Peyer's patch (tissue), 4 donors: ENCODE data around the gene SLC27A2. TPM values are rescaled to one million over a fixed set of nuclear protein-coding genes. Genes with fewer than 3 reads are reported as not detected.

Source experiments
- DNase-seq, 3 donors: peaks; one replicate each; pipeline ENCODE4 v3.0.0-alpha.2; 2017 to 2019
- H3K27ac ChIP-seq, 4 donors: fragments of 200-600 bp; sonication (generic); one replicate each; pipeline ENCODE4 v1.5.1; 2016 to 2019
- H3K27me3 ChIP-seq, 2 donors: fragments of 200-600 bp; sonication (generic); one replicate each; pipeline ENCODE4 v1.5.1; 2019
- H3K36me3 ChIP-seq, 3 donors: fragments of 200-600 bp; sonication (generic); one replicate each; pipeline ENCODE4 v1.5.1; 2016 to 2019
- H3K4me1 ChIP-seq, 4 donors: fragments of 200-600 bp; sonication (generic); one replicate each; pipeline ENCODE4 v1.5.1; 2016 to 2019
- H3K4me3 ChIP-seq, 4 donors: fragments of 200-600 bp; sonication (generic); 1 replicate in 3 of 4; 2 replicates in 1 of 4; pipeline ENCODE4 v1.5.1; 2016 to 2019; ENCODE audit warnings: mild to moderate bottlenecking in 1 of 4
- H3K9me3 ChIP-seq, 4 donors: fragments of 200-600 bp; sonication (generic); one replicate each; pipeline ENCODE4 v1.5.1; 2016 to 2019; ENCODE audit warnings: mild to moderate bottlenecking in 1 of 4
- CTCF ChIP-seq, 6 experiments: fragments of 450-650 bp in 4 of 6; fragments of 200-600 bp in 2 of 6; sonication (generic) in 1 of 6; IDR thresholded peaks; one replicate each; pipeline ENCODE4 v1.5.1; 2017 to 2019; ENCODE audit warnings: antibody characterized with exemption in 6 of 6, mild to moderate bottlenecking in 3 of 6, moderate library complexity in 1 of 6
- POLR2A ChIP-seq, 2 donors: fragments of 450-650 bp; IDR thresholded peaks; one replicate each; pipeline ENCODE4 v1.5.1; 2017; ENCODE audit warnings: antibody characterized with exemption in 2 of 2, mild to moderate bottlenecking in 2 of 2, moderate library complexity in 2 of 2
- total RNA-seq, 4 donors: library from RNA; depleted of rRNA; stranded (reverse); fragments of >200 nt; gene quantifications; one replicate each; pipeline ENCODE4 v1.1.0, GENCODE V29; 2016

SLC27A2 gene
- total RNA-seq, 4 donors from 2014 or later = 8.3 to 47.9 (median 32.3) TPM

- no peaks in the 10 kb centered on the region for H3K9me3 ChIP-seq
Measured at GRCh38 chr15:50233192-50233736, 51.3 kb downstream of the SLC27A2 start.

GRCh38 chr15:50234764-50235163 is 52.8 kb downstream of the SLC27A2 start:
- H3K4me1 ChIP-seq = no peaks in the 10 kb centered on the region
- no peak overlapping the region for H3K27ac ChIP-seq
- no peak overlapping the region for H3K4me3 ChIP-seq
- H3K27me3 ChIP-seq = no peaks in the 10 kb centered on the region
- H3K9me3 ChIP-seq = no peaks in the 10 kb centered on the region
- TF ChIP-seq CTCF (IDR thresholded peaks at IDR 0.05) (peak in 1 of 6 experiments; percentile 29), POLR2A (IDR thresholded peaks at IDR 0.05) (no peak)
- DNase-seq = no peak
- no peaks in the 10 kb centered on the region for H3K36me3 ChIP-seq

More at GRCh38 chr15:50233192-50233736, 51.3 kb downstream of the SLC27A2 start:
- no peak for TF ChIP-seq POLR2A (IDR thresholded peaks at IDR 0.05)
- TF ChIP-seq CTCF (IDR thresholded peaks at IDR 0.05) = no peak
- no peak overlapping the region for H3K4me3 ChIP-seq
- DNase-seq = no peak
- no peaks in the 10 kb centered on the region for H3K27me3 ChIP-seq
- no peaks in the 10 kb centered on the region for H3K4me1 ChIP-seq
- no peaks in the 10 kb centered on the region for H3K36me3 ChIP-seq
- no peak overlapping the region for H3K27ac ChIP-seq

- no peak overlapping the region for H3K4me3 ChIP-seq
- no peak overlapping the region for H3K27ac ChIP-seq
- no peaks in the 10 kb centered on the region for H3K36me3 ChIP-seq
- DNase-seq = no peak
- no peaks in the 10 kb centered on the region for H3K9me3 ChIP-seq
- no peaks in the 10 kb centered on the region for H3K4me1 ChIP-seq
- H3K27me3 ChIP-seq = no peaks in the 10 kb centered on the region
- TF ChIP-seq POLR2A (IDR thresholded peaks at IDR 0.05) (no peak), CTCF (IDR thresholded peaks at IDR 0.05) (no peak)
Measured at GRCh38 chr15:50235794-50236193, 53.8 kb downstream of the SLC27A2 start.

- Histone ChIP-seq H3K36me3 (no peaks in the 10 kb centered on the region), H3K4me3 (no peak overlapping the region), H3K9me3 (no peaks in the 10 kb centered on the region), H3K27ac (no peak overlapping the region), H3K4me1 (no peaks in the 10 kb centered on the region), H3K27me3 (no peaks in the 10 kb centered on the region)
- TF ChIP-seq POLR2A (IDR thresholded peaks at IDR 0.05) = no peak
- no peak for TF ChIP-seq CTCF (IDR thresholded peaks at IDR 0.05)
- no peak for DNase-seq
Measured at GRCh38 chr15:50236433-50236832, 54.4 kb downstream of the SLC27A2 start.

- no peaks in the 10 kb centered on the region for H3K9me3 ChIP-seq
- no peaks in the 10 kb centered on the region for H3K4me1 ChIP-seq
- DNase-seq = no peak
- no peaks in the 10 kb centered on the region for H3K36me3 ChIP-seq
- H3K4me3 ChIP-seq = no peak overlapping the region
- H3K27ac ChIP-seq = no peak overlapping the region
- TF ChIP-seq POLR2A (IDR thresholded peaks at IDR 0.05) (no peak), CTCF (IDR thresholded peaks at IDR 0.05) (no peak)
- H3K27me3 ChIP-seq = no peaks in the 10 kb centered on the region
Measured at GRCh38 chr15:50238255-50238654, 56.3 kb downstream of the SLC27A2 start.
